Measurements from ENCODE around the gene BAG1. TPM values are rescaled to one million over a fixed set of nuclear protein-coding genes. Genes with fewer than 3 reads are reported as not detected.

Gene BAG1
- total and polyA plus RNA-seq, 2 of the 13 experiments (the other 11 are each of a cell fraction or from before 2014, with no cell fraction given) = 23.1 to 59.5 TPM

DNA sequence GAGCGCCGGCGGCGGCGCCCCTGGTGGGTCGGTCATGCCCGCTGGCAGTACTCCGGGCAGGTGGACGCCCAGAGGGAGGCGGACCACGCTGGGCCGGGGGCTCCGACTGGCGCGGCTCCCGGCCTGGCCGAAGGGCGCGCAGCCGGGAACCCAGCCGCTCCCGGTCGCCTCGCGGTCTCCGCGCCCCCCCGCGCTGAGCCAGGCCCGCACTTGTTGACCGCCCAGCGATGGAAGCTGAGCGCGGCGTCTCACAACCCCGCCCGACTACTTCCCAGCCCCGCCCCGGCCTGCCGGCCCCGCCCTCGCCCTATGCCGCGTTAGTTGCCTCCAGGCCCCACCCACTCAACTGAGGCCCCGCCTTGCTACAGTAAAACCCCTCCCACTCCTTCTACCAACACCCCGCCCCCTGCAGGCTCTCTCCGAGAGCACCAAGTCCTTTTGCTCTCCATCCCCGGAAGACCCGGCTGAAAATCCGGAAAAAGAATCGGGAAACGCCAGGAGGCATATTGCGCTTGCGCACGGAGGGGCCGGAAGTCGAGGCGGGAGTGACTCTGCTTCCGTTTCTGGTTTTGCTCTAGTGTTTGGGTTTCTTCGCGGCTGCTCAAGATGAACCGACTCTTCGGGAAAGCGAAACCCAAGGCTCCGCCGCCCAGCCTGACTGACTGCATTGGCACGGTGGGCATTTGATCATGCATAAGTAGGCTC is at the start of gene BAG1, which contains the start of gene CHMP5 (continued):
- no peak for TF ChIP-seq ZSCAN30 (CRISPR knock-in tag; IDR thresholded peaks at IDR 0.05)
- TF ChIP-seq, protein P1, sequence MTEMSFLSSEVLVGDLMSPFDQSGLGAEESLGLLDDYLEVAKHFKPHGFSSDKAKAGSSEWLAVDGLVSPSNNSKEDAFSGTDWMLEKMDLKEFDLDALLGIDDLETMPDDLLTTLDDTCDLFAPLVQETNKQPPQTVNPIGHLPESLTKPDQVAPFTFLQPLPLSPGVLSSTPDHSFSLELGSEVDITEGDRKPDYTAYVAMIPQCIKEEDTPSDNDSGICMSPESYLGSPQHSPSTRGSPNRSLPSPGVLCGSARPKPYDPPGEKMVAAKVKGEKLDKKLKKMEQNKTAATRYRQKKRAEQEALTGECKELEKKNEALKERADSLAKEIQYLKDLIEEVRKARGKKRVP (CRISPR knock-in tag; IDR thresholded peaks at IDR 0.05) = no peak
- no peak for TF ChIP-seq ZNF782 (CRISPR knock-in tag; IDR thresholded peaks at IDR 0.05; ENCODE audit: borderline replicate concordance)
- TF ChIP-seq SATB2 (CRISPR knock-in tag; IDR thresholded peaks at IDR 0.05) = 0 out of 2 replicates have a peak, but pooled peaks have one; percentile 19
- TF ChIP-seq SP2 (CRISPR knock-in tag; IDR thresholded peaks at IDR 0.05) = no peak
- 0 out of 2 replicates have a peak, but pooled peaks have one; percentile 55 for TF ChIP-seq ZNF777 (CRISPR knock-in tag; IDR thresholded peaks at IDR 0.05)
- TF ChIP-seq ZNF878 (CRISPR knock-in tag; IDR thresholded peaks at IDR 0.05) = no peak
- TF ChIP-seq GABPA (IDR thresholded peaks at IDR 0.05; ENCODE audit: low read depth, low read length) = peak; percentile 82
- TF ChIP-seq GABPA (CRISPR knock-in tag; IDR thresholded peaks at IDR 0.05; ENCODE audit: low read depth) = peak; percentile 95
- no peak for TF ChIP-seq ZFP90 (CRISPR knock-in tag; IDR thresholded peaks at IDR 0.05; ENCODE audit: borderline replicate concordance)
- TF ChIP-seq GABPB1 (CRISPR knock-in tag; IDR thresholded peaks at IDR 0.05) = peak; percentile 90
- no peak for TF ChIP-seq ZNF572 (CRISPR knock-in tag; IDR thresholded peaks at IDR 0.05)
- no peak for TF ChIP-seq ZC3H4 (CRISPR knock-in tag; IDR thresholded peaks at IDR 0.05; ENCODE audit: borderline replicate concordance)
- no peak for TF ChIP-seq KAT2B (IDR thresholded peaks at IDR 0.05; ENCODE audit: borderline replicate concordance, low read depth, low read length)
- no peak for TF ChIP-seq NR2F1 (CRISPR knock-in tag; IDR thresholded peaks at IDR 0.05)
- no peak for TF ChIP-seq MED13 (CRISPR knock-in tag; IDR thresholded peaks at IDR 0.05)
- TF ChIP-seq NCOR1 (IDR thresholded peaks at IDR 0.05; ENCODE audit: borderline replicate concordance, low read length) = no peak
- TF ChIP-seq MYC (CRISPR knock-in tag; IDR thresholded peaks at IDR 0.05; ENCODE audit: borderline replicate concordance) = no peak; the same call in 1 of the 2 replicates
- TF ChIP-seq, protein P2, sequence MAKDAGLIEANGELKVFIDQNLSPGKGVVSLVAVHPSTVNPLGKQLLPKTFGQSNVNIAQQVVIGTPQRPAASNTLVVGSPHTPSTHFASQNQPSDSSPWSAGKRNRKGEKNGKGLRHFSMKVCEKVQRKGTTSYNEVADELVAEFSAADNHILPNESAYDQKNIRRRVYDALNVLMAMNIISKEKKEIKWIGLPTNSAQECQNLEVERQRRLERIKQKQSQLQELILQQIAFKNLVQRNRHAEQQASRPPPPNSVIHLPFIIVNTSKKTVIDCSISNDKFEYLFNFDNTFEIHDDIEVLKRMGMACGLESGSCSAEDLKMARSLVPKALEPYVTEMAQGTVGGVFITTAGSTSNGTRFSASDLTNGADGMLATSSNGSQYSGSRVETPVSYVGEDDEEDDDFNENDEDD (CRISPR knock-in tag; IDR thresholded peaks at IDR 0.05; ENCODE audit: borderline replicate concordance) = no peak
- TF ChIP-seq ZKSCAN8 (CRISPR knock-in tag; IDR thresholded peaks at IDR 0.05; ENCODE audit: borderline replicate concordance) = no peak
- TF ChIP-seq SPEN (CRISPR knock-in tag; IDR thresholded peaks at IDR 0.05; ENCODE audit: low read depth) = peak; percentile 57
- peak; percentile 37; the same call in 1 of the 2 replicates for TF ChIP-seq ZNF772 (CRISPR knock-in tag; IDR thresholded peaks at IDR 0.05)
- TF ChIP-seq TMF1 (CRISPR knock-in tag; IDR thresholded peaks at IDR 0.05; ENCODE audit: low read depth) = peak; percentile 81; the same call in 1 of the 2 replicates
- no peak for TF ChIP-seq PHF21A (CRISPR knock-in tag; IDR thresholded peaks at IDR 0.05)
- 0 out of 2 replicates have a peak, but pooled peaks have one; percentile 27 for TF ChIP-seq E2F5 (CRISPR knock-in tag; conservative IDR thresholded peaks at IDR 0.05)
- no peak for TF ChIP-seq STAT5B (CRISPR knock-in tag; IDR thresholded peaks at IDR 0.05)
- TF ChIP-seq SALL1 (CRISPR knock-in tag; IDR thresholded peaks at IDR 0.05) = peak; percentile 61; the same call in 1 of the 2 replicates
- peak; percentile 69 for TF ChIP-seq ZNF563 (CRISPR knock-in tag; IDR thresholded peaks at IDR 0.05)

Measured in HepG2 (cell line).